H1 (cell line): ENCODE data around the gene TWNK.

Experiments used
- POLR2A ChIP-seq, 2 experiments: IDR thresholded peaks; 1 replicate in 1 of 2; 2 replicates in 1 of 2; pipeline ENCODE4 v1.6.1; 2011; ENCODE audit warnings: low read depth in 2 of 2, low read length in 2 of 2, mild to moderate bottlenecking in 2 of 2; ENCODE audit errors: control extremely low read depth in 1 of 2
- TAF1 ChIP-seq: IDR thresholded peaks from 2 replicates; pipeline ENCODE4 v1.6.1; 2011; ENCODE audit warnings: mild to moderate bottlenecking, low read depth, low read length
- TF ChIP-seq, protein P1 (sequence below), 3 experiments: IDR thresholded peaks; 1 replicate in 2 of 3; 2 replicates in 1 of 3; pipeline versions ENCODE4 v1.5.1 to v1.6.1; 2011; ENCODE audit warnings: low read length in 3 of 3, mild to moderate bottlenecking in 3 of 3, inconsistent platforms in 2 of 3, low read depth in 1 of 3, moderate library complexity in 1 of 3; ENCODE audit not compliant: insufficient read depth in 1 of 3; ENCODE audit errors: control extremely low read depth in 1 of 3

DNA sequence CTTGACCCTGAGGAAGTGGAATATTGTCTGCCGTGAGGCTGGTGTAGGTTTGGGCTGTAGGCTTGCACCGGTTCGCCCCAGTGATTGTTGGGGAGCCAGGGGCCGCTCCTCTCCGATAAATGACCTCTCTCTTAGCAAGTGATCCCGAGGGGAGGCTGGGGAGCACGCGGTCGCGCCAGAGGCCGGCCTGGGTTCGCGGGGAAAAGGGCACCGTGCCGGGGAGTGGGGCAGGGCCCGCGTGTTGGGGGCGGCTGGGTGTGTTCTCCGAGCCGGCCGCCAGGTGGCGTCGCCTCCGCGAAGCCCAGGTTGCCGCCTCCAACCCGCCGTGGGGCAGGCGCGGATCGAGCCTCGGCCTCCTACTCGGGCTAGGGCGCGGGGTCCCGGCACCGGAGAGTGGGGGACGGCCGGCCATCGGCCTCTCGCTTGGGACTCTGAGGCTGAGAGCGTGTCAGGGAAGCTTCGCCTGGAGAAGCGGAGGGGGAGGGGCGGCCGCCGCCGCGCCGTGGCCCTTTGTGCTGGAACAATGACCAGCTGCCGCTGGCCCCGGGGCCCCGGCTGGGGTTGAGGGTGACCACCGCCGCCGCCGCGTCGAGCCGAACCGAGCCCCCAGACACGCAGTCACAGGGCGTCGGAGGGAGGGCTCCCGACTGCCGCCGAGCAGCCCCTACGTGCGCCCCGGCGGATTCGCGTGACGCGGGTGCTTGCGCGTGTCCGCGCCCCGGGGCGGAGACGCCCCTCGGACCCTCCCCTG, 11.8 kb downstream of the TWNK start:
- TF ChIP-seq POLR2A (IDR thresholded peaks at IDR 0.05; ENCODE audit: control extremely low read depth in 1 of 2, low read depth in 2 of 2, low read length in 2 of 2) (peak in 1 of 2 experiments; percentile 71; a peak in 1 of 3 replicates), TAF1 (0 out of 2 replicates have a peak, but pooled peaks have one; percentile 59)
- TF ChIP-seq, protein P1, sequence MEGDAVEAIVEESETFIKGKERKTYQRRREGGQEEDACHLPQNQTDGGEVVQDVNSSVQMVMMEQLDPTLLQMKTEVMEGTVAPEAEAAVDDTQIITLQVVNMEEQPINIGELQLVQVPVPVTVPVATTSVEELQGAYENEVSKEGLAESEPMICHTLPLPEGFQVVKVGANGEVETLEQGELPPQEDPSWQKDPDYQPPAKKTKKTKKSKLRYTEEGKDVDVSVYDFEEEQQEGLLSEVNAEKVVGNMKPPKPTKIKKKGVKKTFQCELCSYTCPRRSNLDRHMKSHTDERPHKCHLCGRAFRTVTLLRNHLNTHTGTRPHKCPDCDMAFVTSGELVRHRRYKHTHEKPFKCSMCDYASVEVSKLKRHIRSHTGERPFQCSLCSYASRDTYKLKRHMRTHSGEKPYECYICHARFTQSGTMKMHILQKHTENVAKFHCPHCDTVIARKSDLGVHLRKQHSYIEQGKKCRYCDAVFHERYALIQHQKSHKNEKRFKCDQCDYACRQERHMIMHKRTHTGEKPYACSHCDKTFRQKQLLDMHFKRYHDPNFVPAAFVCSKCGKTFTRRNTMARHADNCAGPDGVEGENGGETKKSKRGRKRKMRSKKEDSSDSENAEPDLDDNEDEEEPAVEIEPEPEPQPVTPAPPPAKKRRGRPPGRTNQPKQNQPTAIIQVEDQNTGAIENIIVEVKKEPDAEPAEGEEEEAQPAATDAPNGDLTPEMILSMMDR (IDR thresholded peaks at IDR 0.05; ENCODE audit: control extremely low read depth in 1 of 3, insufficient read depth in 1 of 3, low read depth in 1 of 3, low read length in 3 of 3), result peak in 2 of 3 experiments; percentile 69 to 87; a peak in 3 of 4 replicates
